Osteocyte (in vitro differentiated cells): ENCODE data around the gene CLASP1. TPM values are rescaled to one million over a fixed set of nuclear protein-coding genes. Genes with fewer than 3 reads are reported as not detected.
"Not testable (repeated sequence)": the region's sequence is repeated elsewhere in the genome, so short reads cannot be mapped to it uniquely, and the experiment has no call there.

ENCODE experiments used
- DNase-seq: peaks from one replicate; pipeline ENCODE4 v3.0.0; 2021; ENCODE audit warnings: mixed read lengths; ENCODE audit not compliant: unreplicated experiment; ENCODE audit errors: extremely low spot score
- H3K27ac Mint-ChIP-seq: one replicate; pipeline ENCODE4 v1.8.0; 2021; ENCODE audit warnings: mild to moderate bottlenecking, mixed read lengths; ENCODE audit not compliant: unreplicated experiment
- H3K27me3 Mint-ChIP-seq: one replicate; pipeline ENCODE4 v1.8.0; 2021; ENCODE audit warnings: mixed read lengths; ENCODE audit not compliant: unreplicated experiment
- H3K36me3 Mint-ChIP-seq: one replicate; pipeline ENCODE4 v1.8.0; 2021; ENCODE audit warnings: mixed read lengths; ENCODE audit not compliant: unreplicated experiment
- H3K4me1 Mint-ChIP-seq: one replicate; pipeline ENCODE4 v1.8.0; 2021; ENCODE audit warnings: mixed read lengths; ENCODE audit not compliant: unreplicated experiment
- H3K4me3 Mint-ChIP-seq: one replicate; pipeline ENCODE4 v1.8.0; 2021; ENCODE audit warnings: mild to moderate bottlenecking, moderate library complexity, mixed read lengths; ENCODE audit not compliant: unreplicated experiment
- H3K9me3 Mint-ChIP-seq: one replicate; pipeline ENCODE4 v1.8.0; 2021; ENCODE audit warnings: mixed read lengths; ENCODE audit not compliant: unreplicated experiment
- CTCF ChIP-seq: fragments of 200-600 bp; sonication (generic); IDR thresholded peaks from 2 replicates; pipeline ENCODE4 v1.5.0; 2021; ENCODE audit warnings: antibody characterized with exemption, mild to moderate bottlenecking, moderate library complexity
- total RNA-seq: library from RNA; stranded (reverse); gene quantifications from 2 replicates; pipeline ENCODE4 v1.2.1, GENCODE V29; 2021

The CLASP1 gene
- total RNA-seq, 1 donor from 2014 or later, result 59.9 TPM

GRCh38 chr2:121483846-121484245 lies 165.4 kb downstream of the CLASP1 start:
- Mint-ChIP-seq H3K9me3 (no peaks in the 10 kb centered on the region), H3K27me3 (no peaks in the 10 kb centered on the region), H3K36me3 (peaks cover 6% of the 10 kb centered on the region), H3K4me1 (peaks cover 25% of the 10 kb centered on the region), H3K27ac (no peak overlapping the region), H3K4me3 (no peak overlapping the region)
- no peak for DNase-seq
- no peak for TF ChIP-seq CTCF

GRCh38 chr2:121483021-121483420 lies 166.2 kb downstream of the CLASP1 start:
- H3K4me1 Mint-ChIP-seq, result peaks cover 22% of the 10 kb centered on the region
- H3K4me3 Mint-ChIP-seq, result no peak overlapping the region
- DNase-seq, result no peak
- H3K27me3 Mint-ChIP-seq, result no peaks in the 10 kb centered on the region
- H3K27ac Mint-ChIP-seq, result no peak overlapping the region
- TF ChIP-seq CTCF, result no peak
- H3K9me3 Mint-ChIP-seq, result no peaks in the 10 kb centered on the region
- peaks cover 6% of the 10 kb centered on the region for H3K36me3 Mint-ChIP-seq

- Mint-ChIP-seq H3K4me1 (peaks cover 27% of the 10 kb centered on the region), H3K27me3 (no peaks in the 10 kb centered on the region), H3K4me3 (no peak overlapping the region), H3K27ac (peak overlapping the region; percentile 65), H3K36me3 (peaks cover 6% of the 10 kb centered on the region), H3K9me3 (no peaks in the 10 kb centered on the region)
- TF ChIP-seq CTCF, result no peak
- no peak for DNase-seq
These were observed 168.4 kb downstream of the CLASP1 start for GRCh38 chr2:121480826-121481225.

GRCh38 chr2:121479882-121480522 lies 169.3 kb downstream of the CLASP1 start:
- no peaks in the 10 kb centered on the region for H3K9me3 Mint-ChIP-seq
- peaks cover 27% of the 10 kb centered on the region for H3K4me1 Mint-ChIP-seq
- no peaks in the 10 kb centered on the region for H3K27me3 Mint-ChIP-seq
- DNase-seq, result no peak
- H3K36me3 Mint-ChIP-seq, result peaks cover 6% of the 10 kb centered on the region
- H3K4me3 Mint-ChIP-seq, result peak overlapping the region; percentile 1
- H3K27ac Mint-ChIP-seq, result peak overlapping the region; percentile 59
- no peak for TF ChIP-seq CTCF

- H3K9me3 Mint-ChIP-seq, result no peaks in the 10 kb centered on the region
- H3K36me3 Mint-ChIP-seq, result peaks cover 6% of the 10 kb centered on the region
- peak overlapping the region; percentile 57 for H3K27ac Mint-ChIP-seq
- DNase-seq, result no peak
- no peak for TF ChIP-seq CTCF
- no peaks in the 10 kb centered on the region for H3K27me3 Mint-ChIP-seq
- peaks cover 27% of the 10 kb centered on the region for H3K4me1 Mint-ChIP-seq
- no peak overlapping the region for H3K4me3 Mint-ChIP-seq
These were observed 170.1 kb downstream of the CLASP1 start for GRCh38 chr2:121478996-121479745.

- peaks cover 31% of the 10 kb centered on the region for H3K4me1 Mint-ChIP-seq
- not testable (repeated sequence) for H3K27me3 Mint-ChIP-seq, H3K9me3 Mint-ChIP-seq
These were observed 170.8 kb downstream of the CLASP1 start for GRCh38 chr2:121478358-121478995.

More at GRCh38 chr2:121478358-121478995, 170.8 kb downstream of the CLASP1 start:
- H3K4me3 Mint-ChIP-seq, H3K27ac Mint-ChIP-seq, H3K36me3 Mint-ChIP-seq, DNase-seq: not testable (repeated sequence)
